GM23338 (cell line): ENCODE results near the gene ZNF276. TPM values are rescaled to one million over a fixed set of nuclear protein-coding genes. Genes with fewer than 3 reads are reported as not detected.

ENCODE experiments used
- ATAC-seq: fragments of 200-7000 bp; cut with Tn5 transposase; 3 replicates; pipeline ENCODE4 v1.9.1; 2020
- DNase-seq: peaks from one replicate; pipeline ENCODE4 v3.0.0-alpha.2; 2015; ENCODE audit warnings: low spot score
- H2AFZ ChIP-seq: fragments of 200-600 bp; sonication (generic); 2 replicates; pipeline ENCODE4 v1.8.0; 2016; ENCODE audit warnings: antibody characterized with exemption, mild to moderate bottlenecking, moderate library complexity
- H3F3A ChIP-seq: fragments of 200-600 bp; sonication (generic); replicated peaks from 2 replicates; pipeline ENCODE4 v1.8.0; 2017; ENCODE audit warnings: antibody characterized with exemption, mixed run types, low read depth
- H3K27ac ChIP-seq: fragments of 200-600 bp; sonication (generic); 2 replicates; pipeline ENCODE4 v1.6.1; 2016; ENCODE audit warnings: low read depth
- H3K27me3 ChIP-seq: fragments of 200-600 bp; sonication (generic); 2 replicates; pipeline ENCODE4 v1.8.0; 2016; ENCODE audit warnings: mild to moderate bottlenecking, mixed run types, moderate library complexity; ENCODE audit not compliant: insufficient read depth
- H3K36me3 ChIP-seq: fragments of 200-600 bp; sonication (generic); 2 replicates; pipeline ENCODE4 v1.8.0; 2016; ENCODE audit warnings: mild to moderate bottlenecking; ENCODE audit not compliant: insufficient read depth
- H3K4me1 ChIP-seq: fragments of 200-600 bp; sonication (generic); 2 replicates; pipeline ENCODE4 v1.8.0; 2016; ENCODE audit warnings: mild to moderate bottlenecking, moderate library complexity; ENCODE audit not compliant: insufficient read depth
- H3K4me2 ChIP-seq: fragments of 200-600 bp; sonication (generic); 2 replicates; pipeline ENCODE4 v1.7.1; 2017; ENCODE audit warnings: mixed run types
- H3K4me3 ChIP-seq: fragments of 200-600 bp; sonication (generic); 2 replicates; pipeline ENCODE4 v1.6.1; 2016; ENCODE audit warnings: mixed run types
- H3K79me2 ChIP-seq: fragments of 200-600 bp; sonication (generic); replicated peaks from 2 replicates; pipeline ENCODE4 v1.8.0; 2017; ENCODE audit warnings: mild to moderate bottlenecking; ENCODE audit not compliant: insufficient read depth
- H3K9me2 ChIP-seq: fragments of 200-600 bp; sonication (generic); 2 replicates; pipeline ENCODE4 v1.8.0; 2017; ENCODE audit not compliant: insufficient read depth
- H4K20me1 ChIP-seq: fragments of 200-600 bp; sonication (generic); replicated peaks from 2 replicates; pipeline ENCODE4 v1.8.0; 2017; ENCODE audit warnings: mild to moderate bottlenecking; ENCODE audit not compliant: insufficient read depth
- H3K27ac Mint-ChIP-seq: 2 replicates; pipeline ENCODE4 v1.8.0; 2020; ENCODE audit warnings: inconsistent platforms, mild to moderate bottlenecking, moderate library complexity, mixed read lengths
- H3K27me3 Mint-ChIP-seq: 3 replicates; pipeline ENCODE4 v1.8.0; 2022; ENCODE audit warnings: low read depth, mild to moderate bottlenecking, moderate library complexity, mixed read lengths, inconsistent platforms; ENCODE audit not compliant: insufficient read depth, poor library complexity
- H3K36me3 Mint-ChIP-seq: 3 replicates; pipeline ENCODE4 v1.8.0; 2021; ENCODE audit warnings: low read depth, mild to moderate bottlenecking, inconsistent platforms, moderate library complexity, mixed read lengths
- H3K4me1 Mint-ChIP-seq: 3 replicates; pipeline ENCODE4 v1.8.0; 2020; ENCODE audit warnings: mild to moderate bottlenecking, inconsistent platforms, mixed read lengths
- H3K4me3 Mint-ChIP-seq: 3 replicates; pipeline ENCODE4 v1.8.0; 2021; ENCODE audit warnings: moderate library complexity, mild to moderate bottlenecking, inconsistent platforms, mixed read lengths
- H3K9me3 Mint-ChIP-seq: 3 replicates; pipeline ENCODE4 v1.8.0; 2020; ENCODE audit warnings: moderate library complexity, mild to moderate bottlenecking, inconsistent platforms, mixed read lengths
- CREB1 ChIP-seq: fragments of 250-450 bp; sonication (Bioruptor Pico); IDR thresholded peaks from 2 replicates; pipeline ENCODE4 v1.5.0; 2020; ENCODE audit warnings: low read depth, mild to moderate bottlenecking, moderate library complexity
- CTCF ChIP-seq, 2 experiments: fragments of 200-600 bp in 1 of 2; sonication (generic) in 1 of 2; conservative IDR thresholded peaks; 2 replicates each; pipeline versions ENCODE4 v1.5.1 to v1.6.1; 2016 to 2017; ENCODE audit warnings: antibody characterized with exemption in 2 of 2, low read depth in 2 of 2, mild to moderate bottlenecking in 2 of 2, moderate library complexity in 1 of 2
- EZH2 ChIP-seq: fragments of 200-600 bp; sonication (generic); IDR thresholded peaks from one replicate; pipeline ENCODE4 v1.8.0; 2017; ENCODE audit warnings: antibody characterized with exemption, mild to moderate bottlenecking, low read depth; ENCODE audit not compliant: unreplicated experiment
- EZH2phosphoT487 ChIP-seq: fragments of 200-600 bp; sonication (generic); IDR thresholded peaks from one replicate; pipeline ENCODE4 v1.8.1; 2018; ENCODE audit warnings: antibody characterized with exemption; ENCODE audit not compliant: unreplicated experiment
- JUNB ChIP-seq: IDR thresholded peaks from one replicate; pipeline ENCODE4 v1.6.1; 2016; ENCODE audit warnings: antibody characterized with exemption; ENCODE audit not compliant: unreplicated experiment
- NANOG ChIP-seq: IDR thresholded peaks from 2 replicates; pipeline ENCODE4 v1.6.1; 2016; ENCODE audit warnings: antibody characterized with exemption, borderline replicate concordance
- POLR2AphosphoS5 ChIP-seq: IDR thresholded peaks from 2 replicates; pipeline ENCODE4 v1.6.1; 2016; ENCODE audit warnings: antibody characterized with exemption, low read depth
- REST ChIP-seq: IDR thresholded peaks from one replicate; pipeline ENCODE4 v1.6.1; 2018; ENCODE audit warnings: antibody characterized with exemption; ENCODE audit not compliant: unreplicated experiment
- STAT1 ChIP-seq: IDR thresholded peaks from one replicate; pipeline ENCODE4 v1.6.1; 2016; ENCODE audit warnings: antibody characterized with exemption; ENCODE audit not compliant: unreplicated experiment
- ZNF114 ChIP-seq: fragments of 250-450 bp; sonication (Bioruptor Pico); IDR thresholded peaks from 2 replicates; pipeline ENCODE4 v1.5.0; 2020; ENCODE audit warnings: mild to moderate bottlenecking, moderate library complexity
- ZNF331 ChIP-seq: fragments of 250-450 bp; sonication (Bioruptor Pico); IDR thresholded peaks from 2 replicates; pipeline ENCODE4 v1.5.0; 2020; ENCODE audit warnings: low read depth, mild to moderate bottlenecking, moderate library complexity
- polyA plus RNA-seq: library from polyadenylated mRNA; unstranded; fragments of >200 nt; fragmentation: Nextera tagmentation; extraction: Ambion mirVana; gene quantifications from 2 replicates; pipeline ENCODE4 v1.2.1, GENCODE V29; 2016
- total RNA-seq: library from RNA; depleted of rRNA; stranded (reverse); fragments of >200 nt; shearing (Covaris generic); gene quantifications from 2 replicates; pipeline ENCODE4 v1.2.3, GENCODE V29; 2014
- TF ChIP-seq, protein P1 (sequence below): IDR thresholded peaks from 2 replicates; pipeline ENCODE4 v1.6.1; 2016; ENCODE audit warnings: antibody characterized with exemption
- TF ChIP-seq, protein P2 (sequence below): fragments of 250-450 bp; sonication (Bioruptor Pico); IDR thresholded peaks from 2 replicates; pipeline ENCODE4 v1.5.0; 2020; ENCODE audit warnings: mild to moderate bottlenecking, moderate library complexity

Gene ZNF276
- total and polyA plus RNA-seq, 2 experiments from 2014 or later, result 3.4 to 15.6 TPM

DNA sequence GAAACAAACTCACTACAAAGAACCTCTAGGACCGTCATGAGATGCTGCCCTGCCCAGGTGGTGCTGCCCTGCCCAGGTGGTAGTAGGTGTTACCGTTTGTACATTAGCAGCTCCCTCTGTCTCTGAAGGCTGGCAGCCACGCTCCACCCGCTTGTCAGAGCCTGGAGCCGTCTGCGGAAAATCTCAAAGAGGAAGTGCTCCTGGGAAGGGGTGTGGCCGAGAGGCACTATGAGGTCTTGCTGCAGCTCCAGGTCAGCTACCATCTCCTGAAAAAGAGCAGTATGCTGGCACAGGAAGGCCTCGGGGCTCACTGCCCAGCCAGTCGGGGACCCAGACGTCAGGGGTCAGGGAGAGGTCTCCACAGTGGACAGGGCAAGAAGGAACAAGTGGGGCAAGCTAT is 28.3 kb downstream of the ZNF276 start:
- Mint-ChIP-seq H3K9me3 (no peaks in the 10 kb centered on the region), H3K4me1 (no peaks in the 10 kb centered on the region), H3K27ac (no peak overlapping the region), H3K4me3 (no peak overlapping the region), H3K36me3 (peaks cover 64% of the 10 kb centered on the region), H3K27me3 (peaks cover 5% of the 10 kb centered on the region)
- Histone ChIP-seq H2AFZ (no peak overlapping the region), H3K4me1 (no peaks in the 10 kb centered on the region), H3F3A (0 out of 2 replicates have a peak, but pooled peaks cover 7% of the 10 kb centered on the region), H3K27ac (no peak overlapping the region), H3K79me2 (0 out of 2 replicates have a peak, but pooled peaks cover 1% of the 10 kb centered on the region), H3K4me3 (no peak overlapping the region), H3K4me2 (no peak overlapping the region), H3K9me2 (no peaks in the 10 kb centered on the region), H3K27me3 (no peaks in the 10 kb centered on the region), H4K20me1 (no peaks in the 10 kb centered on the region; the same call in 1 of the 2 replicates), H3K36me3 (peaks cover 45% of the 10 kb centered on the region)
- ATAC-seq, result no peak
- no peak for DNase-seq
- TF ChIP-seq, protein P1, sequence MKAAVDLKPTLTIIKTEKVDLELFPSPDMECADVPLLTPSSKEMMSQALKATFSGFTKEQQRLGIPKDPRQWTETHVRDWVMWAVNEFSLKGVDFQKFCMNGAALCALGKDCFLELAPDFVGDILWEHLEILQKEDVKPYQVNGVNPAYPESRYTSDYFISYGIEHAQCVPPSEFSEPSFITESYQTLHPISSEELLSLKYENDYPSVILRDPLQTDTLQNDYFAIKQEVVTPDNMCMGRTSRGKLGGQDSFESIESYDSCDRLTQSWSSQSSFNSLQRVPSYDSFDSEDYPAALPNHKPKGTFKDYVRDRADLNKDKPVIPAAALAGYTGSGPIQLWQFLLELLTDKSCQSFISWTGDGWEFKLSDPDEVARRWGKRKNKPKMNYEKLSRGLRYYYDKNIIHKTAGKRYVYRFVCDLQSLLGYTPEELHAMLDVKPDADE, result no peak
- TF ChIP-seq POLR2AphosphoS5 (no peak), STAT1 (no peak), REST (no peak), ZNF114 (CRISPR knock-in tag) (no peak), EZH2 (no peak), CREB1 (CRISPR knock-in tag) (no peak), EZH2phosphoT487 (no peak), NANOG (no peak), CTCF (conservative IDR thresholded peaks at IDR 0.05; ENCODE audit: low read depth in 2 of 2) (no peak), ZNF331 (CRISPR knock-in tag) (no peak), JUNB (no peak)
- TF ChIP-seq, protein P2, sequence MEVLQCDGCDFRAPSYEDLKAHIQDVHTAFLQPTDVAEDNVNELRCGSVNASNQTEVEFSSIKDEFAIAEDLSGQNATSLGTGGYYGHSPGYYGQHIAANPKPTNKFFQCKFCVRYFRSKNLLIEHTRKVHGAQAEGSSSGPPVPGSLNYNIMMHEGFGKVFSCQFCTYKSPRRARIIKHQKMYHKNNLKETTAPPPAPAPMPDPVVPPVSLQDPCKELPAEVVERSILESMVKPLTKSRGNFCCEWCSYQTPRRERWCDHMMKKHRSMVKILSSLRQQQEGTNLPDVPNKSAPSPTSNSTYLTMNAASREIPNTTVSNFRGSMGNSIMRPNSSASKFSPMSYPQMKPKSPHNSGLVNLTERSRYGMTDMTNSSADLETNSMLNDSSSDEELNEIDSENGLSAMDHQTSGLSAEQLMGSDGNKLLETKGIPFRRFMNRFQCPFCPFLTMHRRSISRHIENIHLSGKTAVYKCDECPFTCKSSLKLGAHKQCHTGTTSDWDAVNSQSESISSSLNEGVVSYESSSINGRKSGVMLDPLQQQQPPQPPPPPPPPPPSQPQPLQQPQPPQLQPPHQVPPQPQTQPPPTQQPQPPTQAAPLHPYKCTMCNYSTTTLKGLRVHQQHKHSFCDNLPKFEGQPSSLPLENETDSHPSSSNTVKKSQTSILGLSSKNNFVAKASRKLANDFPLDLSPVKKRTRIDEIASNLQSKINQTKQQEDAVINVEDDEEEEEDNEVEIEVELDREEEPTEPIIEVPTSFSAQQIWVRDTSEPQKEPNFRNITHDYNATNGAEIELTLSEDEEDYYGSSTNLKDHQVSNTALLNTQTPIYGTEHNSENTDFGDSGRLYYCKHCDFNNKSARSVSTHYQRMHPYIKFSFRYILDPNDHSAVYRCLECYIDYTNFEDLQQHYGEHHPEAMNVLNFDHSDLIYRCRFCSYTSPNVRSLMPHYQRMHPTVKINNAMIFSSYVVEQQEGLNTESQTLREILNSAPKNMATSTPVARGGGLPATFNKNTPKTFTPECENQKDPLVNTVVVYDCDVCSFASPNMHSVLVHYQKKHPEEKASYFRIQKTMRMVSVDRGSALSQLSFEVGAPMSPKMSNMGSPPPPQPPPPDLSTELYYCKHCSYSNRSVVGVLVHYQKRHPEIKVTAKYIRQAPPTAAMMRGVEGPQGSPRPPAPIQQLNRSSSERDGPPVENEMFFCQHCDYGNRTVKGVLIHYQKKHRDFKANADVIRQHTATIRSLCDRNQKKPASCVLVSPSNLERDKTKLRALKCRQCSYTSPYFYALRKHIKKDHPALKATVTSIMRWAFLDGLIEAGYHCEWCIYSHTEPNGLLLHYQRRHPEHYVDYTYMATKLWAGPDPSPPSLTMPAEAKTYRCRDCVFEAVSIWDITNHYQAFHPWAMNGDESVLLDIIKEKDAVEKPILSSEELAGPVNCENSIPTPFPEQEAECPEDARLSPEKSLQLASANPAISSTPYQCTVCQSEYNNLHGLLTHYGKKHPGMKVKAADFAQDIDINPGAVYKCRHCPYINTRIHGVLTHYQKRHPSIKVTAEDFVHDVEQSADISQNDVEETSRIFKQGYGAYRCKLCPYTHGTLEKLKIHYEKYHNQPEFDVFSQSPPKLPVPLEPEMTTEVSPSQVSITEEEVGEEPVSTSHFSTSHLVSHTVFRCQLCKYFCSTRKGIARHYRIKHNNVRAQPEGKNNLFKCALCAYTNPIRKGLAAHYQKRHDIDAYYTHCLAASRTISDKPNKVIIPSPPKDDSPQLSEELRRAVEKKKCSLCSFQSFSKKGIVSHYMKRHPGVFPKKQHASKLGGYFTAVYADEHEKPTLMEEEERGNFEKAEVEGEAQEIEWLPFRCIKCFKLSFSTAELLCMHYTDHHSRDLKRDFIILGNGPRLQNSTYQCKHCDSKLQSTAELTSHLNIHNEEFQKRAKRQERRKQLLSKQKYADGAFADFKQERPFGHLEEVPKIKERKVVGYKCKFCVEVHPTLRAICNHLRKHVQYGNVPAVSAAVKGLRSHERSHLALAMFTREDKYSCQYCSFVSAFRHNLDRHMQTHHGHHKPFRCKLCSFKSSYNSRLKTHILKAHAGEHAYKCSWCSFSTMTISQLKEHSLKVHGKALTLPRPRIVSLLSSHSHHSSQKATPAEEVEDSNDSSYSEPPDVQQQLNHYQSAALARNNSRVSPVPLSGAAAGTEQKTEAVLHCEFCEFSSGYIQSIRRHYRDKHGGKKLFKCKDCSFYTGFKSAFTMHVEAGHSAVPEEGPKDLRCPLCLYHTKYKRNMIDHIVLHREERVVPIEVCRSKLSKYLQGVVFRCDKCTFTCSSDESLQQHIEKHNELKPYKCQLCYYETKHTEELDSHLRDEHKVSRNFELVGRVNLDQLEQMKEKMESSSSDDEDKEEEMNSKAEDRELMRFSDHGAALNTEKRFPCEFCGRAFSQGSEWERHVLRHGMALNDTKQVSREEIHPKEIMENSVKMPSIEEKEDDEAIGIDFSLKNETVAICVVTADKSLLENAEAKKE (CRISPR knock-in tag), result no peak
